PC-3 (cell line): Measurements from ENCODE around the gene SPACA5.
"Not testable (repeated sequence)": the region's sequence is repeated elsewhere in the genome, so short reads cannot be mapped to it uniquely, and the experiment has no call there.

Experiments used
- CTCF ChIP-seq: fragments of 300-600 bp; sonication (generic); conservative IDR thresholded peaks from 2 replicates; pipeline ENCODE4 v1.5.1; 2017; ENCODE audit warnings: antibody characterized with exemption, low read depth, mild to moderate bottlenecking, low read length
- EZH2 ChIP-seq: fragments of 300-600 bp; sonication (generic); IDR thresholded peaks from one replicate; pipeline ENCODE4 v1.6.1; 2017; ENCODE audit warnings: antibody characterized with exemption, mild to moderate bottlenecking, low read length; ENCODE audit not compliant: unreplicated experiment
- EZH2phosphoT487 ChIP-seq: fragments of 300-600 bp; sonication (generic); IDR thresholded peaks from 2 replicates; pipeline ENCODE4 v1.6.1; 2018; ENCODE audit warnings: mild to moderate bottlenecking, antibody characterized with exemption, low read length, borderline replicate concordance

DNA sequence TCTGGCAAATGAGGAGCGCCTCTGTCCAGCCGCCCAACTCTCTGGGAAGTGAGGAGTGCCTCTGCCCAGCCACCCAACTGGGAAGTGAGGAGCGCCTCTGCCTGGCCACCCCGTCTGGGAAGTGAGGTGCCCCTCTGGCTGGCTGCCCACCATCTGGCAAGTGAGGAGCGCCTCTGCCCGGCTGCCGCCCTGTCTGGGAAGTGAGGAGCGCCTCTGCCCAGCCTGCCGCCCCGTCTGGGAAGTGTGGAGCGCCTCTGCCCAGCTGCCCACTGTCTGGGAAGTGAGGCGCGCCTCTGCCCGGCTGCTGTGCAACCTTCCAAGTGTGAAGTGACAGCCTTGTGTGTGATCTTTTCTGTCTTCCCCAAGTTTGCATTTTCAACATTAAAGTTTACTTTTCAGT is 41.3 kb upstream of the SPACA5 start:
- not testable (repeated sequence) for TF ChIP-seq EZH2, CTCF, EZH2phosphoT487
